HepG2 (cell line): Measurements from ENCODE around the gene MVB12A. TPM values are rescaled to one million over a fixed set of nuclear protein-coding genes. Genes with fewer than 3 reads are reported as not detected.

Experiments
- BHLHE40 ChIP-seq: IDR thresholded peaks from 2 replicates; pipeline ENCODE4 v1.6.1; 2011; ENCODE audit warnings: low read length, improper control_type of control experiment
- ETS1 ChIP-seq: sonication (generic); formaldehyde crosslinking; IDR thresholded peaks from 2 replicates; pipeline ENCODE4 v1.4.0; 2020; ENCODE audit warnings: missing genetic modification reagents
- FOXK1 ChIP-seq: sonication (generic); formaldehyde crosslinking; IDR thresholded peaks from 2 replicates; pipeline ENCODE4 v1.4.0; 2020; ENCODE audit warnings: low read depth, missing genetic modification reagents, borderline replicate concordance
- FOXP1 ChIP-seq, 2 experiments: fragments of 450-650 bp in 1 of 2; IDR thresholded peaks; 2 replicates each; pipeline ENCODE4 v1.6.1; 2017 to 2018; ENCODE audit warnings: antibody characterized with exemption in 1 of 2
- GFI1 ChIP-seq: sonication (generic); formaldehyde crosslinking; IDR thresholded peaks from 2 replicates; pipeline ENCODE4 v1.5.0; 2020; ENCODE audit warnings: missing genetic modification reagents, mild to moderate bottlenecking, borderline replicate concordance
- IRX3 ChIP-seq: sonication (generic); formaldehyde crosslinking; IDR thresholded peaks from 2 replicates; pipeline ENCODE4 v1.8.1; 2023; ENCODE audit warnings: mild to moderate bottlenecking, low read depth, missing genetic modification reagents, borderline replicate concordance
- MAZ ChIP-seq, 2 experiments: sonication (generic) in 1 of 2; formaldehyde crosslinking in 1 of 2; IDR thresholded peaks; 2 replicates each; pipeline versions ENCODE4 v1.5.0 to v1.6.1; 2012 to 2020; ENCODE audit warnings: low read depth in 2 of 2, mild to moderate bottlenecking in 2 of 2, borderline replicate concordance in 1 of 2, improper control_type of control experiment in 1 of 2, low read length in 1 of 2, missing genetic modification reagents in 1 of 2, moderate library complexity in 1 of 2
- MED8 ChIP-seq: sonication (generic); formaldehyde crosslinking; IDR thresholded peaks from 2 replicates; pipeline ENCODE4 v1.8.1; 2023; ENCODE audit warnings: mild to moderate bottlenecking, missing genetic modification reagents; ENCODE audit not compliant: insufficient replicate concordance
- MEIS2 ChIP-seq: sonication (generic); formaldehyde crosslinking; IDR thresholded peaks from 2 replicates; pipeline ENCODE4 v1.9.0; 2021; ENCODE audit warnings: mild to moderate bottlenecking, missing genetic modification reagents
- MIER3 ChIP-seq: IDR thresholded peaks from 2 replicates; pipeline ENCODE4 v1.6.1; 2016; ENCODE audit warnings: missing compliant biosample characterization, borderline replicate concordance
- MXD4 ChIP-seq: IDR thresholded peaks from 2 replicates; pipeline ENCODE4 v1.6.1; 2016; ENCODE audit warnings: mild to moderate bottlenecking, missing biosample characterization, missing genetic modification reagents
- NFAT5 ChIP-seq: sonication (generic); formaldehyde crosslinking; IDR thresholded peaks from 2 replicates; pipeline ENCODE4 v1.4.0; 2020; ENCODE audit warnings: missing genetic modification reagents
- NR2C2 ChIP-seq: sonication (generic); formaldehyde crosslinking; IDR thresholded peaks from 2 replicates; pipeline ENCODE4 v1.4.0; 2020; ENCODE audit warnings: missing genetic modification reagents, mild to moderate bottlenecking, moderate library complexity, borderline replicate concordance
- SAP130 ChIP-seq: IDR thresholded peaks from 2 replicates; pipeline ENCODE4 v1.6.1; 2016; ENCODE audit warnings: low read depth
- SMAD1 ChIP-seq: sonication (generic); formaldehyde crosslinking; IDR thresholded peaks from 2 replicates; pipeline ENCODE4 v1.4.0; 2020; ENCODE audit warnings: missing genetic modification reagents, low read depth, mild to moderate bottlenecking, borderline replicate concordance
- SP5 ChIP-seq: IDR thresholded peaks from 2 replicates; pipeline ENCODE4 v1.6.1; 2016; ENCODE audit warnings: low read depth, borderline replicate concordance
- TFDP2 ChIP-seq: sonication (generic); formaldehyde crosslinking; IDR thresholded peaks from 2 replicates; pipeline ENCODE4 v1.4.0; 2020; ENCODE audit warnings: missing genetic modification reagents
- ZFY ChIP-seq: sonication (generic); formaldehyde crosslinking; IDR thresholded peaks from 2 replicates; pipeline ENCODE4 v1.4.0; 2020; ENCODE audit warnings: missing genetic modification reagents
- ZNF12 ChIP-seq: sonication (generic); formaldehyde crosslinking; IDR thresholded peaks from 2 replicates; pipeline ENCODE4 v1.5.0; 2020; ENCODE audit warnings: missing genetic modification reagents
- ZNF333 ChIP-seq: sonication (generic); formaldehyde crosslinking; IDR thresholded peaks from 2 replicates; pipeline ENCODE4 v1.4.0; 2020; ENCODE audit warnings: mild to moderate bottlenecking, missing genetic modification reagents, borderline replicate concordance
- ZNF7 ChIP-seq: IDR thresholded peaks from 2 replicates; pipeline ENCODE4 v1.6.1; 2016; ENCODE audit warnings: missing biosample characterization, missing genetic modification reagents
- ZNF776 ChIP-seq: sonication (generic); formaldehyde crosslinking; IDR thresholded peaks from 2 replicates; pipeline ENCODE4 v1.4.0; 2020; ENCODE audit warnings: mild to moderate bottlenecking, missing genetic modification reagents
- polyA plus RNA-seq, 8 experiments: library from polyadenylated mRNA; depleted of rRNA in 3 of 8; stranded (reverse) in 7 of 8; unstranded in 1 of 8; fragments of >200 nt; fragmentation: Illumina TruSeq in 4 of 8; extraction: Trizol in 4 of 8; gene quantifications; 2 replicates each; pipeline versions ENCODE4 v1.2.1 to v1.2.3, GENCODE V29; 2011 to 2016; ENCODE audit warnings: low read depth in 4 of 8, missing spikeins in 1 of 8, mixed read lengths in 1 of 8; ENCODE audit not compliant: insufficient read depth in 1 of 8
- total RNA-seq, 5 experiments: library from RNA; depleted of rRNA; stranded (reverse); fragments of >200 nt; fragmentation: Illumina TruSeq; extraction: Trizol; gene quantifications; 2 replicates each; pipeline ENCODE4 v1.2.3, GENCODE V29; 2016; ENCODE audit warnings: low read depth in 1 of 5

Gene MVB12A
- total and polyA plus RNA-seq, 2 of the 13 experiments (the other 11 are each of a cell fraction or from before 2014, with no cell fraction given) = 35.7 to 36.1 TPM

GRCh38 chr19:17470068-17470841, 50.4 kb downstream of the MVB12A start, which contains the start of gene SLC27A1 (continued):
- TF ChIP-seq TFDP2 (CRISPR knock-in tag) = no peak
- no peak for TF ChIP-seq GFI1 (CRISPR knock-in tag)
- TF ChIP-seq SMAD1 = no peak
- TF ChIP-seq FOXK1 (CRISPR knock-in tag) = peak; percentile 19; the same call in 1 of the 2 replicates
- no peak for TF ChIP-seq ZNF333 (CRISPR knock-in tag)
- no peak for TF ChIP-seq ETS1 (CRISPR knock-in tag)
- TF ChIP-seq MEIS2 = 0 out of 2 replicates have a peak, but pooled peaks have one; percentile 40
- peak; percentile 21; the same call in 1 of the 2 replicates for TF ChIP-seq ZNF776 (CRISPR knock-in tag)
- TF ChIP-seq ZNF7 (CRISPR knock-in tag) = no peak
- TF ChIP-seq SP5 = peak; percentile 10; the same call in 1 of the 2 replicates
- TF ChIP-seq MIER3 = no peak
- TF ChIP-seq BHLHE40 = no peak
- peak; percentile 15; the same call in 1 of the 2 replicates for TF ChIP-seq NR2C2 (CRISPR knock-in tag)
- TF ChIP-seq ZFY = peak; percentile 72
- TF ChIP-seq IRX3 = no peak
- TF ChIP-seq MXD4 (CRISPR knock-in tag) = no peak
- TF ChIP-seq ZNF12 = no peak
- no peak for TF ChIP-seq NFAT5 (CRISPR knock-in tag)
- no peak for TF ChIP-seq FOXP1 (IDR thresholded peaks at IDR 0.05)
- no peak for TF ChIP-seq FOXP1 (CRISPR knock-in tag; IDR thresholded peaks at IDR 0.05)
- TF ChIP-seq SAP130 (CRISPR knock-in tag) = 0 out of 2 replicates have a peak, but pooled peaks have one; percentile 30
- no peak for TF ChIP-seq MED8 (CRISPR knock-in tag)
- TF ChIP-seq MAZ (IDR thresholded peaks at IDR 0.05; ENCODE audit: borderline replicate concordance, low read depth, low read length) = peak; percentile 74
- no peak for TF ChIP-seq MAZ (CRISPR knock-in tag; IDR thresholded peaks at IDR 0.05; ENCODE audit: low read depth)
